ENCODE results near the gene SLC6A18. TPM values are rescaled to one million over a fixed set of nuclear protein-coding genes. Genes with fewer than 3 reads are reported as not detected.

Gene SLC6A18
- total and polyA plus RNA-seq, 2 of the 13 experiments (the other 11 are each of a cell fraction or from before 2014, with no cell fraction given): not detected

DNA sequence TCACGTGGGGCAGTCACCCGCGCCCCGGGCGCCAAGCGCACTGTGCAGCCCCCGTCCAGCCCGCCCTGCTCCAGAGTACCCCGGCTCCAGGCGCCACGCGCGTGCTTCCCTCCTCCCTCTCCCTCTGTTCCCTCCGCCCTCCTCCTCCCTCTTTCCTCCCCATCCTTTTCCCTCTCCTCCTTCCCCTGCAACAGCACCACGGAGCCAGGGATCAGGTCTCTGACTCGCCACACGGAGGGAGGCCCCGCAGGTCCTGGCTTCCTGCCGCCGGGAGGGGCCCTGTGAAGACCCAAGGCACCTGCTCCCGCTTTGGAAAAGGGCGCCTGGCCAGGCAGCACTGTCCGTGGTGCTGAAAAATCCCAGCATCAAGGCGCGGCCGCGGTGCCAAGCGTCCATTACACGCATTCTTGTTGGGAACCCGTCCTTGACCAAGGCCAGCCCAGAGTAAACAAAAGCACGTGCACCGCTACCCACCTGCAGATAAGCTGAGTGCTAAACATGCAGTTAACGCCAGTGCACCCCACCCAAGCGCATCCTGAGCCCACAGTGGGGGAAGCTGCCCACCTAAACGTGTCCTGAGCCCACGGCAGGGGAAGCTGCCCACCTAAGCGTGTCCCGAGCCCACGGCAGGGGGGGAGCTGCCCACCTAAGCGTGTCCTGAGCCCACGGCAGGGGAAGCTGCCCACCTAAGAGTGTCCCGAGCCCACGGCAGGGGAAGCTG is 21.7 kb downstream of the SLC6A18 start (continued):
- TF ChIP-seq, protein P1, sequence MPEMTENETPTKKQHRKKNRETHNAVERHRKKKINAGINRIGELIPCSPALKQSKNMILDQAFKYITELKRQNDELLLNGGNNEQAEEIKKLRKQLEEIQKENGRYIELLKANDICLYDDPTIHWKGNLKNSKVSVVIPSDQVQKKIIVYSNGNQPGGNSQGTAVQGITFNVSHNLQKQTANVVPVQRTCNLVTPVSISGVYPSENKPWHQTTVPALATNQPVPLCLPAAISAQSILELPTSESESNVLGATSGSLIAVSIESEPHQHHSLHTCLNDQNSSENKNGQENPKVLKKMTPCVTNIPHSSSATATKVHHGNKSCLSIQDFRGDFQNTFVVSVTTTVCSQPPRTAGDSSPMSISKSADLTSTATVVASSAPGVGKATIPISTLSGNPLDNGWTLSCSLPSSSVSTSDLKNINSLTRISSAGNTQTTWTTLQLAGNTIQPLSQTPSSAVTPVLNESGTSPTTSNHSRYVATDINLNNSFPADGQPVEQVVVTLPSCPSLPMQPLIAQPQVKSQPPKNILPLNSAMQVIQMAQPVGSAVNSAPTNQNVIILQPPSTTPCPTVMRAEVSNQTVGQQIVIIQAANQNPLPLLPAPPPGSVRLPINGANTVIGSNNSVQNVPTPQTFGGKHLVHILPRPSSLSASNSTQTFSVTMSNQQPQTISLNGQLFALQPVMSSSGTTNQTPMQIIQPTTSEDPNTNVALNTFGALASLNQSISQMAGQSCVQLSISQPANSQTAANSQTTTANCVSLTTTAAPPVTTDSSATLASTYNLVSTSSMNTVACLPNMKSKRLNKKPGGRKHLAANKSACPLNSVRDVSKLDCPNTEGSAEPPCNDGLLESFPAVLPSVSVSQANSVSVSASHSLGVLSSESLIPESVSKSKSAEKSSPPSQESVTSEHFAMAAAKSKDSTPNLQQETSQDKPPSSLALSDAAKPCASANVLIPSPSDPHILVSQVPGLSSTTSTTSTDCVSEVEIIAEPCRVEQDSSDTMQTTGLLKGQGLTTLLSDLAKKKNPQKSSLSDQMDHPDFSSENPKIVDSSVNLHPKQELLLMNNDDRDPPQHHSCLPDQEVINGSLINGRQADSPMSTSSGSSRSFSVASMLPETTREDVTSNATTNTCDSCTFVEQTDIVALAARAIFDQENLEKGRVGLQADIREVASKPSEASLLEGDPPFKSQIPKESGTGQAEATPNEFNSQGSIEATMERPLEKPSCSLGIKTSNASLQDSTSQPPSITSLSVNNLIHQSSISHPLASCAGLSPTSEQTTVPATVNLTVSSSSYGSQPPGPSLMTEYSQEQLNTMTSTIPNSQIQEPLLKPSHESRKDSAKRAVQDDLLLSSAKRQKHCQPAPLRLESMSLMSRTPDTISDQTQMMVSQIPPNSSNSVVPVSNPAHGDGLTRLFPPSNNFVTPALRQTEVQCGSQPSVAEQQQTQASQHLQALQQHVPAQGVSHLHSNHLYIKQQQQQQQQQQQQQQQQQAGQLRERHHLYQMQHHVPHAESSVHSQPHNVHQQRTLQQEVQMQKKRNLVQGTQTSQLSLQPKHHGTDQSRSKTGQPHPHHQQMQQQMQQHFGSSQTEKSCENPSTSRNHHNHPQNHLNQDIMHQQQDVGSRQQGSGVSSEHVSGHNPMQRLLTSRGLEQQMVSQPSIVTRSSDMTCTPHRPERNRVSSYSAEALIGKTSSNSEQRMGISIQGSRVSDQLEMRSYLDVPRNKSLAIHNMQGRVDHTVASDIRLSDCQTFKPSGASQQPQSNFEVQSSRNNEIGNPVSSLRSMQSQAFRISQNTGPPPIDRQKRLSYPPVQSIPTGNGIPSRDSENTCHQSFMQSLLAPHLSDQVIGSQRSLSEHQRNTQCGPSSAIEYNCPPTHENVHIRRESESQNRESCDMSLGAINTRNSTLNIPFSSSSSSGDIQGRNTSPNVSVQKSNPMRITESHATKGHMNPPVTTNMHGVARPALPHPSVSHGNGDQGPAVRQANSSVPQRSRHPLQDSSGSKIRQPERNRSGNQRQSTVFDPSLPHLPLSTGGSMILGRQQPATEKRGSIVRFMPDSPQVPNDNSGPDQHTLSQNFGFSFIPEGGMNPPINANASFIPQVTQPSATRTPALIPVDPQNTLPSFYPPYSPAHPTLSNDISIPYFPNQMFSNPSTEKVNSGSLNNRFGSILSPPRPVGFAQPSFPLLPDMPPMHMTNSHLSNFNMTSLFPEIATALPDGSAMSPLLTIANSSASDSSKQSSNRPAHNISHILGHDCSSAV (CRISPR knock-in tag; IDR thresholded peaks at IDR 0.05; ENCODE audit: borderline replicate concordance): no peak
- TF ChIP-seq ARNT (IDR thresholded peaks at IDR 0.05) (no peak), NR3C1 (CRISPR knock-in tag; IDR thresholded peaks at IDR 0.05) (no peak), THYN1 (CRISPR knock-in tag; IDR thresholded peaks at IDR 0.05; ENCODE audit: borderline replicate concordance, low read depth) (no peak), FOXO1 (CRISPR knock-in tag; IDR thresholded peaks at IDR 0.05) (peak; percentile 10; the same call in 1 of the 2 replicates), RBFOX2 (IDR thresholded peaks at IDR 0.05; ENCODE audit: low read depth, low read length) (no peak), ZNF782 (CRISPR knock-in tag; IDR thresholded peaks at IDR 0.05; ENCODE audit: borderline replicate concordance) (peak; percentile 77; the same call in 1 of the 2 replicates), HNRNPLL (IDR thresholded peaks at IDR 0.05; ENCODE audit: low read depth, low read length, poor library complexity, severe bottlenecking) (no peak), SAP130 (CRISPR knock-in tag; IDR thresholded peaks at IDR 0.05; ENCODE audit: low read depth) (peak; percentile 64), SCMH1 (CRISPR knock-in tag; IDR thresholded peaks at IDR 0.05; ENCODE audit: borderline replicate concordance) (no peak), MYC (CRISPR knock-in tag; IDR thresholded peaks at IDR 0.05; ENCODE audit: borderline replicate concordance) (peak; percentile 73; the same call in 1 of the 2 replicates)
- TF ChIP-seq, protein P2, sequence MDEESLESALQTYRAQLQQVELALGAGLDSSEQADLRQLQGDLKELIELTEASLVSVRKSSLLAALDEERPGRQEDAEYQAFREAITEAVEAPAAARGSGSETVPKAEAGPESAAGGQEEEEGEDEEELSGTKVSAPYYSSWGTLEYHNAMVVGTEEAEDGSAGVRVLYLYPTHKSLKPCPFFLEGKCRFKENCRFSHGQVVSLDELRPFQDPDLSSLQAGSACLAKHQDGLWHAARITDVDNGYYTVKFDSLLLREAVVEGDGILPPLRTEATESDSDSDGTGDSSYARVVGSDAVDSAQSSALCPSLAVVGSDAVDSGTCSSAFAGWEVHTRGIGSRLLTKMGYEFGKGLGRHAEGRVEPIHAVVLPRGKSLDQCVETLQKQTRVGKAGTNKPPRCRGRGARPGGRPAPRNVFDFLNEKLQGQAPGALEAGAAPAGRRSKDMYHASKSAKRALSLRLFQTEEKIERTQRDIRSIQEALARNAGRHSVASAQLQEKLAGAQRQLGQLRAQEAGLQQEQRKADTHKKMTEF (CRISPR knock-in tag; IDR thresholded peaks at IDR 0.05): 0 out of 2 replicates have a peak, but pooled peaks have one; percentile 41
- TF ChIP-seq, protein P3, sequence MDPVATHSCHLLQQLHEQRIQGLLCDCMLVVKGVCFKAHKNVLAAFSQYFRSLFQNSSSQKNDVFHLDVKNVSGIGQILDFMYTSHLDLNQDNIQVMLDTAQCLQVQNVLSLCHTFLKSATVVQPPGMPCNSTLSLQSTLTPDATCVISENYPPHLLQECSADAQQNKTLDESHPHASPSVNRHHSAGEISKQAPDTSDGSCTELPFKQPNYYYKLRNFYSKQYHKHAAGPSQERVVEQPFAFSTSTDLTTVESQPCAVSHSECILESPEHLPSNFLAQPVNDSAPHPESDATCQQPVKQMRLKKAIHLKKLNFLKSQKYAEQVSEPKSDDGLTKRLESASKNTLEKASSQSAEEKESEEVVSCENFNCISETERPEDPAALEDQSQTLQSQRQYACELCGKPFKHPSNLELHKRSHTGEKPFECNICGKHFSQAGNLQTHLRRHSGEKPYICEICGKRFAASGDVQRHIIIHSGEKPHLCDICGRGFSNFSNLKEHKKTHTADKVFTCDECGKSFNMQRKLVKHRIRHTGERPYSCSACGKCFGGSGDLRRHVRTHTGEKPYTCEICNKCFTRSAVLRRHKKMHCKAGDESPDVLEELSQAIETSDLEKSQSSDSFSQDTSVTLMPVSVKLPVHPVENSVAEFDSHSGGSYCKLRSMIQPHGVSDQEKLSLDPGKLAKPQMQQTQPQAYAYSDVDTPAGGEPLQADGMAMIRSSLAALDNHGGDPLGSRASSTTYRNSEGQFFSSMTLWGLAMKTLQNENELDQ (CRISPR knock-in tag; IDR thresholded peaks at IDR 0.05; ENCODE audit: borderline replicate concordance): peak; percentile 89; the same call in 1 of the 2 replicates

Measured in HepG2 (cell line).